HG03039 (cell line): ENCODE results near the gene HACD4.
"Not testable (repeated sequence)": the region's sequence is repeated elsewhere in the genome, so short reads cannot be mapped to it uniquely, and the experiment has no call there.

ENCODE experiments used
- ATAC-seq: cut with Tn5 transposase; IDR thresholded peaks from one replicate; pipeline ENCODE4 v1.9.1; 2021; ENCODE audit warnings: mild to moderate bottlenecking, moderate library complexity; ENCODE audit not compliant: unreplicated experiment

Gene HACD4

DNA sequence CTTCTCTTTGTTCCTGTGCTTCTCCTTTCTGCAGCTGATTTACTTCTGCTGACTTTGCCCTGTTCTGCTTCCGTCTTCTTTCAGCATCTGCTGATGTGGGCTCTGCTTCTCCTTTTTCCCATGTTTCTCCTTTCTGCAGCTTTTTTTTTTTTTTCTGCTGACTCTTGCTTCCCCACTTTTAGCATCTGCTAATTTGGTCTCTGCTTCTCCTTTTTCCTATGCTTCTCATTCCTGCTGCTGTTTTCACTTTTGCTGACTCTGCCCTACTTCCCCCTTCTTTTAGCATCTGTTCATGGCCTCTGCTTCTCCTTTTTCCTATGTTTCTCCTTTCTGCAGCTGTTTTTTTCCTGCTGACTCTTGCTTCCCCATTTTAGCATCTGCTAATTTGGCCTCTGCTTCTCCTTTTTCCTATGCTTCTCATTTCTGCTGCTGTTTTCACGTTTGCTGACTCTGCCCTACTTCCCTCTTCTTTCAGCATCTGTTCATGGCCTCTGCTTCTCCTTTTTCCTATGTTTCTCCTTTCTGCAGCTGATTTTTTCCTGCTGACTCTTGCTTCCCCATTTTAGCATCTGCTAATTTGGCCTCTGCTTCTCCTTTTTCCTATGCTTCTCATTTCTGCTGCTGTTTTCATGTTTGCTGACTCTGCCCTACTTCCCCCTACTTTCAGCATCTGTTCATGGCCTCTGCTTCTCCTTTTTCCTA is 58.0 kb downstream of the HACD4 start:
- not testable (repeated sequence) for ATAC-seq

DNA sequence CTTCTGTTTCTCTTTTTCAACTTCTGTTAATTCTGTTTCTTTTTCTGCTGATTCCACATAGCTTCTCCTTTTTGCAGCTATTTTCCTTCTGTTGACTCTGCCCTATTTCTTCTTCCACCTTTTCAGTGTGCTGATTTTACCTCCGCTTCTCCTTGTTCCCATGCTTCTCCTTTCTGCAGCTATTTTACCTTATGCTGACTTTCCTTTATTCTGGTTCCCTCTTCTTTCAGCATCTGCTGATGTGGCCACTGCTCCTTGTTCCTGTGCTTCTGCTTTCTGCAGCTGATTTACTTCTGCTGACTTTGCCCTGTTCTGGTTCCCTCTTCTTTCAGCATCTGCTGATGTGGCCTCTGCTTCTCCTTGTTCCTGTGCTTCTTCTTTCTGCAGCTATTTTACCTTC is 58.8 kb downstream of the HACD4 start:
- ATAC-seq: no peak

DNA sequence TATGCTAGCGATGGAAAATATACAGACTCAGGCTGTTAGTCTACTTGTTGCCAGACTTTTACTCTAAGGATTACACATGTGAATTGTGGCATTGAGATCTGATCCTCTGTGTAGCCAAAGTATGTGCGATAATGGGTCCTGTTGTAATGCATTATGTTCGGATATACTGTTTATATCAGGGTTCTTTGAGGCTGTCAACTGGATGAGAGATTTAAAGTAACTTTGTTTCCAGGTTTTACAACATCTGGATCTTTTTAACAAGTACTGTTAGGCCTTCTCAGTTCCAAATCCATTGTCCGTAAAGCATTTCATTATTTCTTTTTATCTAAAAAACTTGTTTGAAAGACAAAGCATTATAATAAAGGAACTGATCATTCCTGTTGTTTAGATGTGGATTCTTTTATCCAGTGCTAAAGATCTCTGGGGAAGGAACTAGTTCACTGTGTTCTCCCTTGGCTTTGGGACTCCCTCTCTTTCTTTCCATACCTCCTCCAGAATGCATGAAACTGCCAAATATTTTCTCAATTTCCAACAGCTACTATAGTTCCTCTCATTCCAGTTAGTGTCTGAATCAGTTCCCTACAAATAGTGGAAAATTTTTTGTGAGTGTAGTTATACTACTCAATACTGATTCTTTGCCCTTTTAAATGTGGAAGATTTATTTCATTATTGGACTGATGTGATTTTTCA is 68.8 kb downstream of the HACD4 start:
- ATAC-seq: no peak

DNA sequence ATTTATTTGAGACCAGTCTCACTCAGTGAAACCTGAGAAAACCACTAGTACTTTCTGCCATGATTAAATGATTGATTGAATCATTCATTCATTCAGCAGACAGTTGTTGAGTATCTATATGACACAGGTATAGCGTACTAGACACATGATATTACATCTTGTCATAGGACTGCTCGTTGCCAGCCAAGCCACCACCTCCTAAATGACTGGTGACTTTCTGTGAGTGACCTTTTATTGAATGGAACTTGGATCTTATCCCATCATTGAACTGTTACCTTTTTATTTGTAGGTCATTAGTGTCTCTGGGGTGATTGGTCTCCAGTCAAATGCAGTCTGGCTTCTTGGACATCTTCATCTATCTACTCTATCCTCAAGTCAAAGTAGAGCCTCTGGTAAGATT is 80.7 kb downstream of the HACD4 start:
- no peak for ATAC-seq
